ENCODE data around the gene HRNR. TPM values are rescaled to one million over a fixed set of nuclear protein-coding genes. Genes with fewer than 3 reads are reported as not detected.

HRNR gene
- polyA plus RNA-seq, 1 donor from 2014 or later: not detected

GRCh38 chr1:152191711-152192110 lies 32.3 kb downstream of the HRNR start:
- H3K4me2 ChIP-seq (ENCODE audit: low read length): no peak overlapping the region
- H3K4me3 ChIP-seq (ENCODE audit: low read length): no peak overlapping the region
- TF ChIP-seq POLR2AphosphoS5 (IDR thresholded peaks at IDR 0.05) (no peak), CTCF (IDR thresholded peaks at IDR 0.05; ENCODE audit: poor library complexity, severe bottlenecking) (no peak), EP300 (conservative IDR thresholded peaks at IDR 0.05; ENCODE audit: poor library complexity, severe bottlenecking) (no peak), TAF1 (IDR thresholded peaks at IDR 0.05; ENCODE audit: low read depth) (no peak)
- H3F3A ChIP-seq (ENCODE audit: insufficient read depth, low read length, poor library complexity, severe bottlenecking): no peaks in the 10 kb centered on the region
- no peaks in the 10 kb centered on the region for H3K27me3 ChIP-seq (ENCODE audit: insufficient read depth, low read depth, low read length)
- no peaks in the 10 kb centered on the region for H4K20me1 ChIP-seq (ENCODE audit: insufficient read depth)
- no peaks in the 10 kb centered on the region for H3K9me3 ChIP-seq (ENCODE audit: low read length)
- no peaks in the 10 kb centered on the region for H3K9me2 ChIP-seq (ENCODE audit: insufficient read depth, low read length)
- H3K79me2 ChIP-seq (replicated peaks; ENCODE audit: insufficient read depth, low read length): no peaks in the 10 kb centered on the region
- H3K9ac ChIP-seq (ENCODE audit: low read length): no peak overlapping the region
- no peak overlapping the region for H3K27ac ChIP-seq (ENCODE audit: low read length)
- no peaks in the 10 kb centered on the region for H3K36me3 ChIP-seq (ENCODE audit: insufficient read depth, low read length)
- H2AFZ ChIP-seq (ENCODE audit: low read depth, low read length): no peak overlapping the region

GRCh38 chr1:152191260-152191659 lies 32.7 kb downstream of the HRNR start:
- no peaks in the 10 kb centered on the region for H3K9me3 ChIP-seq (ENCODE audit: low read length)
- no peak overlapping the region for H2AFZ ChIP-seq (ENCODE audit: low read depth, low read length)
- no peak overlapping the region for H3K4me3 ChIP-seq (ENCODE audit: low read length)
- no peaks in the 10 kb centered on the region for H3K79me2 ChIP-seq (replicated peaks; ENCODE audit: insufficient read depth, low read length)
- H3F3A ChIP-seq (ENCODE audit: insufficient read depth, low read length, poor library complexity, severe bottlenecking): no peaks in the 10 kb centered on the region
- no peak overlapping the region for H3K27ac ChIP-seq (ENCODE audit: low read length)
- H3K9ac ChIP-seq (ENCODE audit: low read length): no peak overlapping the region
- H3K36me3 ChIP-seq (ENCODE audit: insufficient read depth, low read length): no peaks in the 10 kb centered on the region
- TF ChIP-seq POLR2AphosphoS5 (IDR thresholded peaks at IDR 0.05) (no peak), SMC3 (conservative IDR thresholded peaks at IDR 0.05; ENCODE audit: poor library complexity) (no peak), RAD21 (conservative IDR thresholded peaks at IDR 0.05) (no peak), REST (IDR thresholded peaks at IDR 0.05; ENCODE audit: borderline replicate concordance) (no peak), MXI1 (conservative IDR thresholded peaks at IDR 0.05; ENCODE audit: poor library complexity, severe bottlenecking) (no peak), CTCF (IDR thresholded peaks at IDR 0.05; ENCODE audit: poor library complexity, severe bottlenecking) (no peak), TAF1 (IDR thresholded peaks at IDR 0.05; ENCODE audit: low read depth) (no peak), EZH2 (IDR thresholded peaks at IDR 0.05; ENCODE audit: borderline replicate concordance, insufficient read depth, low read length, poor library complexity, severe bottlenecking) (no peak), EP300 (conservative IDR thresholded peaks at IDR 0.05; ENCODE audit: poor library complexity, severe bottlenecking) (no peak)
- H4K20me1 ChIP-seq (ENCODE audit: insufficient read depth): no peaks in the 10 kb centered on the region
- H3K27me3 ChIP-seq (ENCODE audit: insufficient read depth, low read depth, low read length): no peaks in the 10 kb centered on the region
- no peaks in the 10 kb centered on the region for H3K9me2 ChIP-seq (ENCODE audit: insufficient read depth, low read length)
- no peak overlapping the region for H3K4me2 ChIP-seq (ENCODE audit: low read length)

Measured in neural cell (in vitro differentiated cells).